H1 (cell line): Measurements from ENCODE around the gene METRNL. TPM values are rescaled to one million over a fixed set of nuclear protein-coding genes. Genes with fewer than 3 reads are reported as not detected.

ENCODE experiments used
- ATF2 ChIP-seq: IDR thresholded peaks from 2 replicates; pipeline ENCODE4 v1.6.1; 2012; ENCODE audit warnings: low read length, inconsistent platforms
- KDM4A ChIP-seq: IDR thresholded peaks from one replicate; pipeline ENCODE4 v1.7.1; 2012; ENCODE audit warnings: low read depth, mild to moderate bottlenecking, moderate library complexity, low read length, inconsistent platforms; ENCODE audit not compliant: severe bottlenecking
- PHF8 ChIP-seq: fragments of 200-600 bp; sonication (generic); conservative IDR thresholded peaks from 2 replicates; pipeline ENCODE4 v1.7.1; 2012; ENCODE audit warnings: low read depth, mild to moderate bottlenecking, inconsistent platforms, low read length, moderate library complexity
- POU5F1 ChIP-seq: IDR thresholded peaks from 2 replicates; pipeline ENCODE4 v1.6.1; 2011; ENCODE audit warnings: low read depth, mild to moderate bottlenecking, low read length, moderate library complexity
- RNF2 ChIP-seq: fragments of 200-900, 300-1000 bp; sonication (generic); IDR thresholded peaks from 2 replicates; pipeline ENCODE4 v1.7.1; 2016; ENCODE audit warnings: borderline replicate concordance, low read depth, mild to moderate bottlenecking, antibody characterized with exemption, low read length; ENCODE audit not compliant: poor library complexity, severe bottlenecking; ENCODE audit errors: missing control alignments
- SP4 ChIP-seq: IDR thresholded peaks from 2 replicates; pipeline ENCODE4 v1.6.1; 2012; ENCODE audit warnings: low read length, inconsistent platforms
- TBP ChIP-seq: IDR thresholded peaks from 2 replicates; pipeline ENCODE4 v1.6.1; 2011; ENCODE audit warnings: low read depth, low read length, improper control_type of control experiment
- ZNF274 ChIP-seq: IDR thresholded peaks from 2 replicates; pipeline ENCODE4 v1.7.0; 2012; ENCODE audit warnings: low read length, borderline replicate concordance; ENCODE audit errors: extremely low read depth
- polyA plus RNA-seq, 7 experiments: library from polyadenylated mRNA; depleted of rRNA in 3 of 7; stranded (reverse) in 5 of 7; unstranded in 2 of 7; fragments of >200 nt in 5 of 7; fragments of 200-250 nt in 2 of 7; gene quantifications; 1 replicate in 5 of 7; 2 replicates in 1 of 7; 4 replicates in 1 of 7; pipeline versions ENCODE4 v1.2.1 to v1.2.3, GENCODE V29; 2011 to 2013; ENCODE audit warnings: missing spikeins in 2 of 7, mixed read lengths in 2 of 7
- total RNA-seq: library from RNA; stranded (reverse); fragmentation: NEBNext Ultra II Directional; extraction: Animal tissue kit (Norgen Biotek cat#: 25700); gene quantifications from 2 replicates; pipeline ENCODE4 v1.2.1, GENCODE V29; 2021

Gene METRNL
- total and polyA plus RNA-seq, 2 of the 8 experiments (the other 6 are each of a cell fraction or from before 2014, with no cell fraction given): 13.9 to 14.2 TPM

- TF ChIP-seq POU5F1 (no peak), TBP (no peak), PHF8 (no peak), KDM4A (no peak), SP4 (no peak), ZNF274 (no peak), ATF2 (no peak), RNF2 (no peak)
These were observed 12.1 kb downstream of the METRNL start (continued) for GRCh38 chr17:83091257-83092141.
